ENCODE measurements around the gene YRDC. TPM values are rescaled to one million over a fixed set of nuclear protein-coding genes. Genes with fewer than 3 reads are reported as not detected.

The YRDC gene
- polyA plus RNA-seq, 1 of the 3 experiments (the other 2 are of a cell fraction): 34.2 TPM

- TF ChIP-seq ZBTB33 (IDR thresholded peaks at IDR 0.05; ENCODE audit: borderline replicate concordance, low read depth) (no peak), MEF2A (IDR thresholded peaks at IDR 0.05; ENCODE audit: borderline replicate concordance, low read depth) (no peak), RFX5 (IDR thresholded peaks at IDR 0.05; ENCODE audit: low read length) (no peak), FOXJ3 (CRISPR knock-in tag; IDR thresholded peaks at IDR 0.05) (no peak)
Measured at GRCh38 chr1:37809942-37810341, 1.9 kb upstream of the YRDC start (continued).

GRCh38 chr1:37808369-37809319 lies 636 bp upstream of the YRDC start:
- ChIA-PET POLR2A (interaction anchor here (0.7 to 3.5 kb wide), 12 partner anchors 10 to 139 kb away, joined by 3 to 29 read pairs (median 4); partner anchors contain the start of genes EPHA10, INPP5B, MANEAL and MTF1), CTCF (interaction anchor here (0.6 to 3.2 kb wide), 8 partner anchors 13 to 181 kb away, joined by 3 to 20 read pairs (median 3); partner anchors contain the start of genes EPHA10, MTF1 and SF3A3)
- Histone ChIP-seq H4K20me1 (ENCODE audit: insufficient read depth) (peaks cover 28% of the 10 kb centered on the region), H3F3A (replicated peaks; ENCODE audit: insufficient read depth) (peaks cover 32% of the 10 kb centered on the region), H3K9me2 (no peaks in the 10 kb centered on the region), H3K9ac (peak overlapping the region; percentile 89), H3K4me1 (ENCODE audit: control insufficient read depth in 1 of 2, insufficient read depth in 2 of 2, low read depth in 1 of 2, low read length in 1 of 2) (peaks cover 15 to 29% of the 10 kb centered on the region in 2 experiments), H3K79me2 (ENCODE audit: insufficient read depth) (peaks cover 51% of the 10 kb centered on the region), H2AFZ (ENCODE audit: low read depth) (peak overlapping the region; percentile 61), H3K4me3 (ENCODE audit: low read depth in 2 of 2, low read length in 1 of 2) (peak overlapping the region; percentile 91), H3K27ac (ENCODE audit: low read depth in 2 of 2, low read length in 1 of 2) (peak overlapping the region; percentile 82 to 91), H3K36me3 (replicated peaks in 1 of 2; ENCODE audit: control insufficient read depth in 1 of 2, insufficient read depth in 2 of 2, low read length in 1 of 2) (peaks cover 50 to 52% of the 10 kb centered on the region in 2 experiments), H3K27me3 (ENCODE audit: insufficient read depth) (no peaks in the 10 kb centered on the region), H3K4me2 (peak overlapping the region; percentile 86), H3K9me3 (no peaks in the 10 kb centered on the region)
- 1% methylated on average over 27 of the region's 54 CpGs for WGBS (ENCODE audit: low lambda C conversion rate)
- DNase-seq: peak; percentile 93
- TF ChIP-seq TEAD4 (IDR thresholded peaks at IDR 0.05; ENCODE audit: borderline replicate concordance, insufficient read depth) (no peak), RXRA (IDR thresholded peaks at IDR 0.05; ENCODE audit: borderline replicate concordance, low read depth) (no peak), NFIC (IDR thresholded peaks at IDR 0.05; ENCODE audit: borderline replicate concordance) (peak; percentile 50; the same call in 1 of the 2 replicates), NRF1 (IDR thresholded peaks at IDR 0.05; ENCODE audit: low read depth, low read length) (peak; percentile 64), YY1 (IDR thresholded peaks at IDR 0.05; ENCODE audit: low read depth) (0 out of 2 replicates have a peak, but pooled peaks have one; percentile 12), RCOR1 (IDR thresholded peaks at IDR 0.05; ENCODE audit: low read length) (no peak), POLR2AphosphoS5 (IDR thresholded peaks at IDR 0.05; ENCODE audit: low read depth, low read length) (peak; percentile 16; the same call in 1 of the 2 replicates), SMC3 (IDR thresholded peaks at IDR 0.05; ENCODE audit: low read depth, low read length) (no peak), GATA2 (CRISPR knock-in tag; IDR thresholded peaks at IDR 0.05) (no peak), FOSL2 (IDR thresholded peaks at IDR 0.05; ENCODE audit: borderline replicate concordance, low read depth) (no peak), EZH2phosphoT487 (IDR thresholded peaks at IDR 0.05; ENCODE audit: borderline replicate concordance, low read depth) (no peak), FOXM1 (IDR thresholded peaks at IDR 0.05; ENCODE audit: low read depth) (no peak), FOXJ3 (CRISPR knock-in tag; IDR thresholded peaks at IDR 0.05) (no peak), EP300 (IDR thresholded peaks at IDR 0.05; ENCODE audit: borderline replicate concordance in 1 of 2, low read depth in 1 of 2, low read length in 1 of 2) (peak in 1 of 2 experiments; percentile 15; a peak in 1 of 4 replicates), MEF2A (IDR thresholded peaks at IDR 0.05; ENCODE audit: borderline replicate concordance, low read depth) (no peak), USF1 (IDR thresholded peaks at IDR 0.05; ENCODE audit: borderline replicate concordance, low read depth) (no peak), ZBTB33 (IDR thresholded peaks at IDR 0.05; ENCODE audit: borderline replicate concordance, low read depth) (no peak), RAD21 (IDR thresholded peaks at IDR 0.05; ENCODE audit: low read length) (no peak; the same call in 1 of the 2 replicates), ELF1 (IDR thresholded peaks at IDR 0.05) (no peak), IRF3 (IDR thresholded peaks at IDR 0.05; ENCODE audit: low read depth, low read length) (no peak), TCF12 (IDR thresholded peaks at IDR 0.05) (no peak; the same call in 1 of the 2 replicates), MAX (IDR thresholded peaks at IDR 0.05; ENCODE audit: low read depth) (no peak; the same call in 1 of the 2 replicates)

Data from SK-N-SH (cell line).